ENCODE measurements around the gene TMC8.

Gene TMC8

GRCh38 chr17:78185981-78186691 lies 55.6 kb downstream of the TMC8 start:
- DNase-seq, result peak; percentile 49 to 64

GRCh38 chr17:78186692-78187595 lies 56.4 kb downstream of the TMC8 start, which contains the start of the genes AFMID and TK1:
Gene AFMID (plus strand): TSS chr17:78187362. CDS start chr17:78187371, 9 bp downstream.
Gene TK1 (minus strand): TSS chr17:78187052. CDS start chr17:78186994, 58 bp downstream.
- DNase-seq, result peak; percentile 98 to 99
